Endothelial cell of coronary artery (primary cell): ENCODE measurements around the gene ADAT2. TPM values are rescaled to one million over a fixed set of nuclear protein-coding genes. Genes with fewer than 3 reads are reported as not detected.

Experiments
- total RNA-seq: library from RNA; depleted of rRNA; stranded (reverse); fragments of >200 nt; gene quantifications from 2 replicates; pipeline ENCODE4 v1.2.3, GENCODE V29; 2014

Gene ADAT2
- total RNA-seq, result 4.1 and 4.7 TPM in 2 replicates

DNA sequence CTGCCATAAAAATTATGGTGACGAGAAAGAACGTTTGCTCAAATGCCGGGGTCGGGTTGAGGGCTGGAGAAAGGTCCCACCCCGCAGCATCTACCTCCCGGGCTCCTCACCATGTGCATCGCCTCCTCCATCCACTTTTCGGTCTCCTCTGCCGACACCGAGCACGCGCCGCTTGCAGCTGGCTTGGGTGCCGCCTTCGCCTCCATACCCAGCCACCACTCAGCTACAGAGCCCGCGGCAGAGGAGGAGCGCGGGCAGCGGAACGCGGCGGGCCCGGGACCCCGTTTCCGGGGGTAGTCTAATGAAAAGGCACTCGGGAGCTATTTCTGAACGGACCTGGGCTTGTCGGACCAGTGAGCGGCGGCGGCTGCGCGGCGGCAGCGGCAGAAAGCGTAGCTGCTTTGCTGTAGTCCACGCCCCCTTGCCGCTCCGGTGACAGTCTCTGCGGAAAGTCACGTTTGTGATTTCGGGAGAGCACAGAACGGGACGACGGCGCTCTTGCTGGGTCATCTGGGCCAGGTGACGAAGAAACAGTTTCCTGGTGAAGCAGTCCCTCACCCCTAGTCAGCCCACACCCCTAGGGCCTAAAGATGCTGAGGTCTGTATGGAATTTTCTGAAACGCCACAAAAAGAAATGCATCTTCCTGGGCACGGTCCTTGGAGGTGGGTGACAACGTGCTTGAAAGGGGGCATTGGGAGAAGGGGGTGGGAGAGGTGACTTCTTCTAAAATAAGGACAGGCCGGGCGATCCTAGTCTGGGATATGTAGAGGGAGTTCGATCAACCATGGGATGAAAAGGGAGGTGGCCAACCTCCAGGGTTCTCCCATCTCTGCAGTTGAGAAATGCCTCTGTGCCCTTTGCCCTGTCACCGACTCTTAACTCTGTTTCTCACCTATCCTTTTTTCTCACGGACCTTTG, at the start of gene ADAT2, which contains the start of gene PEX3:
Gene ADAT2, minus strand, starts transcription at position 243 of the 919 bp plus-strand sequence. Its CDS starts 37 bp downstream, at position 206.
Gene PEX3, plus strand, starts transcription at position 353 of the 919 bp plus-strand sequence. Its CDS starts 238 bp downstream, at position 591.

Other genes starting within 250 kb of the ADAT2 start
- gene PEX3, start 110 bp upstream of the ADAT2 start, total RNA-seq, result 20.3 and 20.5 TPM in 2 replicates
- 26.4 and 29.0 TPM in 2 replicates for gene FUCA2, start 61.0 kb upstream of the ADAT2 start, total RNA-seq
- gene PHACTR2, start 227.3 kb upstream of the ADAT2 start, total RNA-seq, result 81.7 and 114 TPM in 2 replicates